Non-pigmented ciliary epithelial cell (primary cell): Measurements from ENCODE around the gene DEFB129.
"Not testable (repeated sequence)": the region's sequence is repeated elsewhere in the genome, so short reads cannot be mapped to it uniquely, and the experiment has no call there.

ENCODE experiments used
- DNase-seq: peaks from one replicate; pipeline ENCODE4 v3.0.0-alpha.2; 2010; ENCODE audit warnings: low read depth

DEFB129 gene

GRCh38 chr20:253447-253846 is 26.4 kb downstream of the DEFB129 start:
- DNase-seq, result not testable (repeated sequence)

GRCh38 chr20:257419-257818 is 30.4 kb downstream of the DEFB129 start, which contains the start of gene DEFB132:
DEFB132 (plus strand) TSS chr20:257724; CDS start chr20:257779, 55 bp downstream.
- no peak for DNase-seq

- no peak for DNase-seq
Observed at GRCh38 chr20:258269-258858, 31.3 kb downstream of the DEFB129 start.

- no peak for DNase-seq
Observed at GRCh38 chr20:258963-259362, 31.9 kb downstream of the DEFB129 start.

- DNase-seq, result no peak
Observed at GRCh38 chr20:259981-260380, 32.9 kb downstream of the DEFB129 start.

- no peak for DNase-seq
Observed at GRCh38 chr20:263701-264100, 36.6 kb downstream of the DEFB129 start.

GRCh38 chr20:266596-267562 is 39.8 kb downstream of the DEFB129 start:
- no peak for DNase-seq

- no peak for DNase-seq
Observed at GRCh38 chr20:270517-270916, 43.5 kb downstream of the DEFB129 start.

GRCh38 chr20:271069-271468 is 44.0 kb downstream of the DEFB129 start:
- DNase-seq, result no peak

GRCh38 chr20:271528-271927 is 44.5 kb downstream of the DEFB129 start:
- no peak for DNase-seq

GRCh38 chr20:272718-273117 is 45.7 kb downstream of the DEFB129 start:
- DNase-seq, result no peak

- no peak for DNase-seq
Observed at GRCh38 chr20:273884-274283, 46.8 kb downstream of the DEFB129 start.

GRCh38 chr20:275791-276190 is 48.7 kb downstream of the DEFB129 start:
- no peak for DNase-seq

- no peak for DNase-seq
Observed at GRCh38 chr20:276620-277495, 49.8 kb downstream of the DEFB129 start.

- DNase-seq, result no peak
Observed at GRCh38 chr20:277496-277781, 50.4 kb downstream of the DEFB129 start.

- no peak for DNase-seq
Observed at GRCh38 chr20:278181-278580, 51.1 kb downstream of the DEFB129 start.

GRCh38 chr20:278607-279571 is 51.8 kb downstream of the DEFB129 start:
- no peak for DNase-seq
